Activated T-cell treated with anti-CD3 and anti-CD28 coated beads, Interleukin-2, amount 50 U/mL, for 48 hours (primary cell): Measurements from ENCODE around the gene TPGS1.

Experiments used
- DNase-seq, 2 experiments: peaks; one replicate each; pipeline ENCODE4 v3.0.0-alpha.2; 2020

The TPGS1 gene

GRCh38 chr19:522726-523125 lies 15.4 kb downstream of the TPGS1 start:
- no peak for DNase-seq

- DNase-seq, result no peak
Observed at GRCh38 chr19:524062-524674, 16.9 kb downstream of the TPGS1 start.

- DNase-seq, result no peak
Observed at GRCh38 chr19:525029-525428, 17.7 kb downstream of the TPGS1 start.

GRCh38 chr19:525857-526419 lies 18.6 kb downstream of the TPGS1 start:
- no peak for DNase-seq

GRCh38 chr19:530134-531008 lies 23.1 kb downstream of the TPGS1 start:
- DNase-seq, result no peak

- peak; percentile 85 to 91 for DNase-seq
Observed at GRCh38 chr19:531009-531752, 23.9 kb downstream of the TPGS1 start.

GRCh38 chr19:531753-532560 lies 24.7 kb downstream of the TPGS1 start, which contains the start of gene CDC34:
Gene CDC34 (plus strand): TSS chr19:531760. CDS start chr19:531932, 172 bp downstream.
- peak; percentile 47 for DNase-seq

- peak; percentile 66 to 68 for DNase-seq
Observed at GRCh38 chr19:532561-533363, 25.5 kb downstream of the TPGS1 start.

- no peak for DNase-seq
Observed at GRCh38 chr19:533364-534058, 26.2 kb downstream of the TPGS1 start.

GRCh38 chr19:534088-534487 lies 26.8 kb downstream of the TPGS1 start:
- no peak for DNase-seq

GRCh38 chr19:535017-535835 lies 27.9 kb downstream of the TPGS1 start:
- DNase-seq, result no peak

- no peak for DNase-seq
Observed at GRCh38 chr19:536031-536880, 29.0 kb downstream of the TPGS1 start.

GRCh38 chr19:536881-537404 lies 29.6 kb downstream of the TPGS1 start:
- no peak for DNase-seq

GRCh38 chr19:538641-539428 lies 31.5 kb downstream of the TPGS1 start:
- no peak for DNase-seq

GRCh38 chr19:539429-540030 lies 32.2 kb downstream of the TPGS1 start:
- DNase-seq, result no peak

- no peak for DNase-seq
Observed at GRCh38 chr19:540867-541637, 33.8 kb downstream of the TPGS1 start.

GRCh38 chr19:541699-542098 lies 34.4 kb downstream of the TPGS1 start:
- DNase-seq, result no peak
